Hepatocyte (in vitro differentiated cells): ENCODE measurements around the gene DNMT1.

ENCODE experiments used
- CTCF ChIP-seq: fragments of 200-600 bp; sonication (generic); IDR thresholded peaks from 2 replicates; pipeline ENCODE4 v1.5.1; 2016; ENCODE audit warnings: antibody characterized with exemption, mild to moderate bottlenecking; ENCODE audit not compliant: poor library complexity
- EZH2 ChIP-seq: fragments of 200-600 bp; sonication (generic); IDR thresholded peaks from 2 replicates; pipeline ENCODE4 v1.6.1; 2016; ENCODE audit warnings: antibody characterized with exemption, mild to moderate bottlenecking, borderline replicate concordance
- EZH2phosphoT487 ChIP-seq: fragments of 200-600 bp; sonication (generic); IDR thresholded peaks from one replicate; pipeline ENCODE4 v1.6.1; 2018; ENCODE audit warnings: antibody characterized with exemption, mild to moderate bottlenecking, low read depth, moderate library complexity; ENCODE audit not compliant: unreplicated experiment, severe bottlenecking

DNA sequence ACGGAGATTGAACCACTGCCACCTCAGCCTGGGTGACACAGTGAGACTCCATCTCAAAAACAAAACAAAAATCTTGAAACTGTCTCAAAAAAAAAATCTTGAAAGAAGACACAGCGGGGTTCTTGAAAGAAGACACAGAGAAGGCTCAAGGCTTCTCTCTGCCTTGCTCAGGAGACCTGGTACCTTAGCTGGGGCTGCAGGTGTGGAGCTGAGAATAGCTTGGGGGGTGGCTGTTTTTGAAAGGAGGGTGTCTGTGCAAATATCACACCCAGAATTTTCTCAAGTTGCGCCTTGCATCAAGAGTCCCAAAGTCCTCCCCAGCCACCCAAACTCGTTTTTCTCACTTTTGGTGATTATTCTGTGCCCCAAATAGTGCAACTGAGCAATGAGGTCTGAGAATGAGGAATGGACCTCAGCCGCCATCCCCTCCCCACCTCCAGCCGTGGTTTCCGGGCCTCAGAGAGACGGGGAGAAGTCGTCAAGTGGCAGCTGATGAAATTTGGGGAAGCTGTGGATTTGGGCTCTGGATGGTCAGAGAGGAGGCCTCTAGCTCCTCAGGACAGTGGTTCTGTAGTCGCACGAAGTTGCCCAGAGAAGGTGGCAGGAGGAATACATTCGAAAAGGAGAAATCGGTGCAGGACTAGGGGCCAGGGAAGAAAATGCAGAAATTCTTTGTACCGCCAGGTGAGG lies 27.6 kb upstream of the DNMT1 start:
- TF ChIP-seq CTCF, result no peak
- no peak for TF ChIP-seq EZH2phosphoT487
- no peak for TF ChIP-seq EZH2
